H9 (cell line): ENCODE measurements around the gene HAUS7. TPM values are rescaled to one million over a fixed set of nuclear protein-coding genes. Genes with fewer than 3 reads are reported as not detected.
A peak's percentile ranks its signal among the peaks of the same experiment; 100 is the strongest.

Experiments used
- DNase-seq: peaks from one replicate; pipeline ENCODE4 v3.0.0-alpha.2; 2017
- H2AFZ ChIP-seq: one replicate; pipeline ENCODE4 v1.6.1; 2013; ENCODE audit warnings: mild to moderate bottlenecking, low read length, control low read depth, moderate library complexity
- H2AK5ac ChIP-seq: 2 replicates; pipeline ENCODE4 v1.6.1; 2013; ENCODE audit warnings: low read length, control low read depth, mixed read lengths; ENCODE audit not compliant: insufficient read length
- H2BK120ac ChIP-seq: one replicate; pipeline ENCODE4 v1.6.1; 2013; ENCODE audit warnings: low read depth, mild to moderate bottlenecking, low read length, control low read depth, inconsistent platforms; ENCODE audit not compliant: poor library complexity, severe bottlenecking
- H2BK12ac ChIP-seq: 2 replicates; pipeline ENCODE4 v1.6.1; 2013; ENCODE audit warnings: low read length, control low read depth, mixed read lengths, low read depth; ENCODE audit not compliant: insufficient read length
- H2BK15ac ChIP-seq: 2 replicates; pipeline ENCODE4 v1.6.1; 2013; ENCODE audit warnings: low read depth, low read length, control low read depth
- H2BK20ac ChIP-seq: one replicate; pipeline ENCODE4 v1.6.1; 2013; ENCODE audit warnings: low read depth, mild to moderate bottlenecking, low read length, control low read depth, inconsistent platforms; ENCODE audit not compliant: poor library complexity, severe bottlenecking
- H2BK5ac ChIP-seq: 2 replicates; pipeline ENCODE4 v1.6.1; 2013; ENCODE audit warnings: low read length, control low read depth, mixed read lengths; ENCODE audit not compliant: insufficient read length
- H3K14ac ChIP-seq: 2 replicates; pipeline ENCODE4 v1.6.1; 2013; ENCODE audit warnings: low read length, control low read depth; ENCODE audit not compliant: insufficient read depth
- H3K18ac ChIP-seq: 2 replicates; pipeline ENCODE4 v1.6.1; 2013; ENCODE audit warnings: low read depth, mild to moderate bottlenecking, mixed read lengths, low read length, control low read depth; ENCODE audit not compliant: insufficient read length
- H3K23ac ChIP-seq: 2 replicates; pipeline ENCODE4 v1.6.1; 2013; ENCODE audit warnings: low read length, control low read depth, mixed read lengths, low read depth; ENCODE audit not compliant: insufficient read length
- H3K23me2 ChIP-seq: 2 replicates; pipeline ENCODE4 v1.6.1; 2013; ENCODE audit warnings: low read depth, mild to moderate bottlenecking, mixed read lengths, low read length, control low read depth; ENCODE audit not compliant: insufficient read length, poor library complexity, severe bottlenecking
- H3K27ac ChIP-seq: 2 replicates; pipeline ENCODE4 v1.5.1; 2013; ENCODE audit warnings: low read length, control low read depth, mixed read lengths, low read depth; ENCODE audit not compliant: insufficient read length
- H3K27me3 ChIP-seq: 2 replicates; pipeline ENCODE4 v1.6.1; 2013; ENCODE audit warnings: low read length, control low read depth, inconsistent platforms; ENCODE audit not compliant: insufficient read depth
- H3K4ac ChIP-seq: 2 replicates; pipeline ENCODE4 v1.6.1; 2013; ENCODE audit warnings: low read depth, mild to moderate bottlenecking, control low read depth, inconsistent platforms, low read length, moderate library complexity
- H3K4me1 ChIP-seq: 2 replicates; pipeline ENCODE4 v1.6.1; 2013; ENCODE audit warnings: low read length, control low read depth, inconsistent platforms; ENCODE audit not compliant: insufficient read depth
- H3K4me2 ChIP-seq: 2 replicates; pipeline ENCODE4 v1.6.1; 2013; ENCODE audit warnings: low read length, control low read depth, mixed read lengths; ENCODE audit not compliant: insufficient read length, insufficient read depth
- H3K56ac ChIP-seq: 2 replicates; pipeline ENCODE4 v1.6.1; 2013; ENCODE audit warnings: low read depth, mild to moderate bottlenecking, mixed read lengths, low read length, control low read depth; ENCODE audit not compliant: insufficient read length
- H3K79me1 ChIP-seq: 2 replicates; pipeline ENCODE4 v1.6.1; 2013; ENCODE audit warnings: low read depth, mild to moderate bottlenecking, moderate library complexity, low read length, control low read depth, inconsistent platforms; ENCODE audit not compliant: insufficient read depth, poor library complexity, severe bottlenecking
- H3K79me2 ChIP-seq: 2 replicates; pipeline ENCODE4 v1.6.1; 2013; ENCODE audit warnings: low read length, control low read depth, inconsistent platforms; ENCODE audit not compliant: insufficient read depth
- H3K9ac ChIP-seq: 2 replicates; pipeline ENCODE4 v1.6.1; 2013; ENCODE audit warnings: low read length, control low read depth, mixed read lengths; ENCODE audit not compliant: insufficient read length; ENCODE audit errors: extremely low read depth
- H3K9me3 ChIP-seq: one replicate; pipeline ENCODE4 v1.6.1; 2013; ENCODE audit warnings: low read depth, low read length, inconsistent platforms; ENCODE audit not compliant: control insufficient read depth
- H3T11ph ChIP-seq: one replicate; pipeline ENCODE4 v1.6.1; 2013; ENCODE audit warnings: mild to moderate bottlenecking, low read length, control low read depth, inconsistent platforms
- H4K20me1 ChIP-seq: one replicate; pipeline ENCODE4 v1.6.1; 2013; ENCODE audit not compliant: control insufficient read depth, insufficient read length, insufficient read depth
- H4K5ac ChIP-seq: 2 replicates; pipeline ENCODE4 v1.6.1; 2013; ENCODE audit warnings: low read depth, mild to moderate bottlenecking, mixed read lengths, low read length, control low read depth; ENCODE audit not compliant: insufficient read length
- H4K8ac ChIP-seq: replicated peaks from 2 replicates; pipeline ENCODE4 v1.6.1; 2013; ENCODE audit warnings: low read length, control low read depth, mixed read lengths, low read depth; ENCODE audit not compliant: insufficient read length
- H4K91ac ChIP-seq: 2 replicates; pipeline ENCODE4 v1.6.1; 2013; ENCODE audit warnings: low read depth, mild to moderate bottlenecking, moderate library complexity, mixed read lengths, low read length, control low read depth; ENCODE audit not compliant: insufficient read length
- H3K27ac Mint-ChIP-seq, 3 experiments: 2 replicates in 2 of 3; 3 replicates in 1 of 3; pipeline ENCODE4 v1.8.0; 2020 to 2021; ENCODE audit warnings: mixed read lengths in 3 of 3, mild to moderate bottlenecking in 1 of 3, moderate library complexity in 1 of 3
- H3K27me3 Mint-ChIP-seq: 2 replicates; pipeline ENCODE4 v1.8.0; 2021; ENCODE audit warnings: low read depth, mild to moderate bottlenecking, moderate library complexity, mixed read lengths
- H3K36me3 Mint-ChIP-seq, 3 experiments: 2 replicates in 2 of 3; 3 replicates in 1 of 3; pipeline ENCODE4 v1.8.0; 2020 to 2021; ENCODE audit warnings: low read depth in 3 of 3, mixed read lengths in 3 of 3; ENCODE audit not compliant: insufficient read depth in 1 of 3
- H3K4me1 Mint-ChIP-seq, 2 experiments: 2 replicates each; pipeline ENCODE4 v1.8.0; 2020; ENCODE audit warnings: mixed read lengths in 2 of 2
- H3K4me3 Mint-ChIP-seq, 2 experiments: 2 replicates in 1 of 2; 3 replicates in 1 of 2; pipeline ENCODE4 v1.8.0; 2020 to 2021; ENCODE audit warnings: mild to moderate bottlenecking in 2 of 2, mixed read lengths in 2 of 2, moderate library complexity in 1 of 2
- H3K9me3 Mint-ChIP-seq, 2 experiments: 2 replicates in 1 of 2; 3 replicates in 1 of 2; pipeline ENCODE4 v1.8.0; 2020; ENCODE audit warnings: mild to moderate bottlenecking in 2 of 2, mixed read lengths in 2 of 2, moderate library complexity in 1 of 2
- CTCF ChIP-seq: fragments of 200-600 bp; sonication (generic); conservative IDR thresholded peaks from 3 replicates; pipeline ENCODE4 v1.8.0; 2021; ENCODE audit warnings: antibody characterized with exemption, mild to moderate bottlenecking
- WGBS: extraction: QIAGEN DNeasy Blood & Tissue Kit; methylation state at CpG from one replicate; pipeline ENCODE4 v1.1.7; 2013; ENCODE audit warnings: missing lambda C conversion rate, low lambda C conversion rate, mixed read lengths; ENCODE audit not compliant: insufficient read length; ENCODE audit errors: extremely low coverage; 5-methylcytosine and 5-hydroxymethylcytosine counted together
- total RNA-seq: library from RNA; stranded (reverse); gene quantifications from 2 replicates; pipeline ENCODE4 v1.2.1, GENCODE V29; 2021

The HAUS7 gene
- total RNA-seq, 1 experiment from 2014 or later = 45.3 TPM

GRCh38 chrX:153447581-153447960 lies 22.8 kb downstream of the HAUS7 start:
- no peak overlapping the region for H3T11ph ChIP-seq
- H2BK15ac ChIP-seq = no peak overlapping the region
- H3K56ac ChIP-seq = no peak overlapping the region
- H3K23me2 ChIP-seq = no peaks in the 10 kb centered on the region
- H3K18ac ChIP-seq = no peak overlapping the region
- no peak for DNase-seq
- no peaks in the 10 kb centered on the region for H3K79me1 ChIP-seq
- H3K4me2 ChIP-seq = no peak overlapping the region
- no peaks in the 10 kb centered on the region for H4K20me1 ChIP-seq
- no peak overlapping the region for H4K91ac ChIP-seq
- no peak overlapping the region for H3K4ac ChIP-seq
- H4K5ac ChIP-seq = no peak overlapping the region
- H2BK12ac ChIP-seq = no peak overlapping the region
- H3K27ac Mint-ChIP-seq = peak overlapping the region in 1 of 3 experiments; percentile 55; a peak in 1 of 7 replicates
- H2AFZ ChIP-seq = no peak overlapping the region
- no peak overlapping the region for H2BK120ac ChIP-seq
- WGBS = no CpG with 5 or more reads among the region's 8 CpGs
- H3K9ac ChIP-seq = no peak overlapping the region
- no peaks in the 10 kb centered on the region for H3K79me2 ChIP-seq
- no peak overlapping the region for H2AK5ac ChIP-seq
- H3K23ac ChIP-seq = no peak overlapping the region
- H3K27me3 Mint-ChIP-seq = peaks cover 1% of the 10 kb centered on the region; the same call in 1 of the 2 replicates
- no peaks in the 10 kb centered on the region for H3K4me1 ChIP-seq
- H3K9me3 ChIP-seq = peaks cover 22% of the 10 kb centered on the region
- H3K9me3 Mint-ChIP-seq = peaks cover 52 to 69% of the 10 kb centered on the region in 2 experiments
- no peak overlapping the region for H3K14ac ChIP-seq
- no peak overlapping the region for H2BK20ac ChIP-seq
- H2BK5ac ChIP-seq = no peak overlapping the region
- H3K36me3 Mint-ChIP-seq = peaks cover 10 to 18% (median 18%) of the 10 kb centered on the region in 3 experiments; a peak in 5 of 7 replicates
- no peaks in the 10 kb centered on the region for H3K4me1 Mint-ChIP-seq
- H4K8ac ChIP-seq = no peak overlapping the region
- no peak overlapping the region for H3K4me3 Mint-ChIP-seq
- no peak overlapping the region for H3K27ac ChIP-seq
- TF ChIP-seq CTCF = no peak
- no peaks in the 10 kb centered on the region for H3K27me3 ChIP-seq
